Keratinocyte (primary cell): ENCODE data around the gene CACNB4. TPM values are rescaled to one million over a fixed set of nuclear protein-coding genes. Genes with fewer than 3 reads are reported as not detected.
A peak's percentile ranks its signal among the peaks of the same experiment; 100 is the strongest.

Source experiments
- DNase-seq: peaks from one replicate; pipeline ENCODE4 v3.0.0-alpha.2; 2011; ENCODE audit warnings: low read depth, missing footprints, low spot score
- FAIRE-seq: peaks from 2 replicates; lab custom pipeline; 2011; peaks lifted over from hg19 to GRCh38; lab: Jason Lieb, UNC
- H2AFZ ChIP-seq: 2 replicates; pipeline ENCODE4 v1.6.0; 2012; ENCODE audit warnings: low read length, control low read depth, inconsistent platforms; ENCODE audit not compliant: control insufficient read depth
- H3K27ac ChIP-seq: 2 replicates; pipeline ENCODE4 v1.5.1; 2011; ENCODE audit warnings: low read length; ENCODE audit not compliant: control insufficient read depth, insufficient read depth
- H3K27me3 ChIP-seq: 3 replicates; pipeline ENCODE4 v1.6.0; 2011; ENCODE audit warnings: low read length; ENCODE audit not compliant: control insufficient read depth, insufficient read depth; ENCODE audit errors: extremely low read depth
- H3K36me3 ChIP-seq, 2 experiments: 2 replicates in 1 of 2; 3 replicates in 1 of 2; pipeline ENCODE4 v1.5.1; 2011; ENCODE audit warnings: low read length in 2 of 2, mild to moderate bottlenecking in 1 of 2; ENCODE audit not compliant: control insufficient read depth in 2 of 2, insufficient read depth in 2 of 2; ENCODE audit errors: extremely low read depth in 1 of 2
- H3K4me1 ChIP-seq: 3 replicates; pipeline ENCODE4 v1.5.1; 2011; ENCODE audit warnings: low read length; ENCODE audit not compliant: control insufficient read depth, insufficient read depth; ENCODE audit errors: extremely low read depth
- H3K4me2 ChIP-seq: 3 replicates; pipeline ENCODE4 v1.6.0; 2011; ENCODE audit warnings: low read depth, low read length; ENCODE audit not compliant: control insufficient read depth, insufficient read depth; ENCODE audit errors: extremely low read depth
- H3K4me3 ChIP-seq, 3 experiments: fragments of 200-600 bp in 1 of 3; sonication (generic) in 1 of 3; 2 replicates in 2 of 3; 3 replicates in 1 of 3; pipeline ENCODE4 v1.5.1; 2011 to 2016; ENCODE audit warnings: low read length in 3 of 3, mild to moderate bottlenecking in 3 of 3, control low read depth in 2 of 3, inconsistent platforms in 1 of 3, low read depth in 1 of 3, mixed read lengths in 1 of 3, mixed run types in 1 of 3, moderate library complexity in 1 of 3; ENCODE audit not compliant: control insufficient read depth in 2 of 3, insufficient read depth in 2 of 3; ENCODE audit errors: extremely low read depth in 1 of 3
- H3K79me2 ChIP-seq: 2 replicates; pipeline ENCODE4 v1.6.0; 2012; ENCODE audit warnings: low read length; ENCODE audit not compliant: control insufficient read depth, insufficient read depth
- H3K9ac ChIP-seq: 3 replicates; pipeline ENCODE4 v1.6.0; 2011; ENCODE audit warnings: low read length; ENCODE audit not compliant: control insufficient read depth, insufficient read depth; ENCODE audit errors: extremely low read depth
- H3K9me1 ChIP-seq: 3 replicates; pipeline ENCODE4 v1.6.0; 2011; ENCODE audit warnings: low read length; ENCODE audit not compliant: control insufficient read depth, insufficient read depth; ENCODE audit errors: extremely low read depth
- H3K9me3 ChIP-seq: 2 replicates; pipeline ENCODE4 v1.5.1; 2012; ENCODE audit warnings: low read depth, low read length; ENCODE audit not compliant: control insufficient read depth
- H4K20me1 ChIP-seq: 3 replicates; pipeline ENCODE4 v1.6.0; 2011; ENCODE audit warnings: low read length; ENCODE audit not compliant: control insufficient read depth, insufficient read depth; ENCODE audit errors: extremely low read depth
- EZH2 ChIP-seq: IDR thresholded peaks from one replicate; pipeline ENCODE4 v1.6.1; 2012; ENCODE audit warnings: inconsistent platforms, mild to moderate bottlenecking, low read length, moderate library complexity
- dilution Hi-C: fragments of 300-500 bp; cut with MboI; formaldehyde crosslinking; loops from one replicate; pipeline ENCODE4 v1.7.0; 2020; ENCODE audit warnings: low sequenced_read_pairs; ENCODE audit not compliant: extremely low pct_ligation_motif_present
- polyA plus RNA-seq, 5 experiments: library from polyadenylated mRNA; depleted of rRNA in 3 of 5; stranded (reverse) in 3 of 5; stranded (forward) in 1 of 5; unstranded in 1 of 5; fragments of >200 nt; gene quantifications; 1 replicate in 1 of 5; 2 replicates in 3 of 5; 3 replicates in 1 of 5; pipeline versions ENCODE4 v1.2.1 to v1.2.3, GENCODE V29; 2011 to 2012; ENCODE audit warnings: missing spikeins in 2 of 5, low read depth in 1 of 5, low replicate concordance in 1 of 5
- TF ChIP-seq, protein P1 (sequence below), 3 experiments: IDR thresholded peaks in 1 of 3; conservative IDR thresholded peaks in 1 of 3; optimal IDR thresholded peaks in 1 of 3; 2 replicates in 2 of 3; 3 replicates in 1 of 3; pipeline versions ENCODE3 to v1.5.1; 2011; ENCODE audit warnings: low read length in 3 of 3, mild to moderate bottlenecking in 3 of 3, moderate library complexity in 2 of 3, control low read depth in 1 of 3, inconsistent platforms in 1 of 3; ENCODE audit not compliant: insufficient read depth in 2 of 3; ENCODE audit errors: extremely low read depth in 1 of 3

Gene CACNB4
- polyA plus RNA-seq, 1 donor (not counting 4 experiments of a cell fraction or from before 2014, with no cell fraction given): 0.30 TPM

DNA sequence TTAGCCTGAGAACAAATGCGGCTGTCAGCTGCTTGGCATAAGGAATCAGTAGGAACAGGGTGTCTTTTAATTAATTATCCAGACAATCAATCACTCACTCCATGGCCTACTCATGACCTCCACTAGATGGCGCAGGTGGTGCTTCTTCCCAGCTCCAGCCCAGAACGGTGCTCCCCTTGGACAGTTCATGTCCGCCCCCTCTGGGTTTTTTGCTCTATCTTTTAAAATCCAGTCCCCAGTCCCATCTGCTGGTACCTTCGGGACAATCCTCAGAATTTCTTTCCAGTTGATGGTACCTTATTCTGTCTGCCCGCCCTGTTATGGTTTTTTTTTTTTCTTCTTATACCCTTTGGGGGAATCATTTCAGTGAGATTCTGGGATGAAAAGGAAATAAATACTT is 99.8 kb downstream of the CACNB4 start:
- H3K9ac ChIP-seq: no peak overlapping the region
- no peak overlapping the region for H3K27ac ChIP-seq
- no peak overlapping the region for H3K4me3 ChIP-seq
- TF ChIP-seq EZH2: no peak
- TF ChIP-seq, protein P1, sequence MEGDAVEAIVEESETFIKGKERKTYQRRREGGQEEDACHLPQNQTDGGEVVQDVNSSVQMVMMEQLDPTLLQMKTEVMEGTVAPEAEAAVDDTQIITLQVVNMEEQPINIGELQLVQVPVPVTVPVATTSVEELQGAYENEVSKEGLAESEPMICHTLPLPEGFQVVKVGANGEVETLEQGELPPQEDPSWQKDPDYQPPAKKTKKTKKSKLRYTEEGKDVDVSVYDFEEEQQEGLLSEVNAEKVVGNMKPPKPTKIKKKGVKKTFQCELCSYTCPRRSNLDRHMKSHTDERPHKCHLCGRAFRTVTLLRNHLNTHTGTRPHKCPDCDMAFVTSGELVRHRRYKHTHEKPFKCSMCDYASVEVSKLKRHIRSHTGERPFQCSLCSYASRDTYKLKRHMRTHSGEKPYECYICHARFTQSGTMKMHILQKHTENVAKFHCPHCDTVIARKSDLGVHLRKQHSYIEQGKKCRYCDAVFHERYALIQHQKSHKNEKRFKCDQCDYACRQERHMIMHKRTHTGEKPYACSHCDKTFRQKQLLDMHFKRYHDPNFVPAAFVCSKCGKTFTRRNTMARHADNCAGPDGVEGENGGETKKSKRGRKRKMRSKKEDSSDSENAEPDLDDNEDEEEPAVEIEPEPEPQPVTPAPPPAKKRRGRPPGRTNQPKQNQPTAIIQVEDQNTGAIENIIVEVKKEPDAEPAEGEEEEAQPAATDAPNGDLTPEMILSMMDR (optimal IDR thresholded peaks at IDR 0.05 in 1 of 3, IDR thresholded peaks at IDR 0.05 in 1 of 3, conservative IDR thresholded peaks at IDR 0.05 in 1 of 3; ENCODE audit: extremely low read depth in 1 of 3, insufficient read depth in 2 of 3, low read length in 3 of 3): peak; percentile 86 to 88 (median 87)
- H3K4me1 ChIP-seq: no peaks in the 10 kb centered on the region
- no peaks in the 10 kb centered on the region for H3K27me3 ChIP-seq
- no peak for FAIRE-seq
- dilution Hi-C loops: no loop called here
- H3K9me3 ChIP-seq: no peaks in the 10 kb centered on the region
- H3K9me1 ChIP-seq: no peaks in the 10 kb centered on the region
- no peak overlapping the region for H3K4me2 ChIP-seq
- no peaks in the 10 kb centered on the region for H3K36me3 ChIP-seq
- no peaks in the 10 kb centered on the region for H3K79me2 ChIP-seq
- peak; percentile 7 for DNase-seq
- H2AFZ ChIP-seq: no peak overlapping the region
- no peaks in the 10 kb centered on the region for H4K20me1 ChIP-seq

DNA sequence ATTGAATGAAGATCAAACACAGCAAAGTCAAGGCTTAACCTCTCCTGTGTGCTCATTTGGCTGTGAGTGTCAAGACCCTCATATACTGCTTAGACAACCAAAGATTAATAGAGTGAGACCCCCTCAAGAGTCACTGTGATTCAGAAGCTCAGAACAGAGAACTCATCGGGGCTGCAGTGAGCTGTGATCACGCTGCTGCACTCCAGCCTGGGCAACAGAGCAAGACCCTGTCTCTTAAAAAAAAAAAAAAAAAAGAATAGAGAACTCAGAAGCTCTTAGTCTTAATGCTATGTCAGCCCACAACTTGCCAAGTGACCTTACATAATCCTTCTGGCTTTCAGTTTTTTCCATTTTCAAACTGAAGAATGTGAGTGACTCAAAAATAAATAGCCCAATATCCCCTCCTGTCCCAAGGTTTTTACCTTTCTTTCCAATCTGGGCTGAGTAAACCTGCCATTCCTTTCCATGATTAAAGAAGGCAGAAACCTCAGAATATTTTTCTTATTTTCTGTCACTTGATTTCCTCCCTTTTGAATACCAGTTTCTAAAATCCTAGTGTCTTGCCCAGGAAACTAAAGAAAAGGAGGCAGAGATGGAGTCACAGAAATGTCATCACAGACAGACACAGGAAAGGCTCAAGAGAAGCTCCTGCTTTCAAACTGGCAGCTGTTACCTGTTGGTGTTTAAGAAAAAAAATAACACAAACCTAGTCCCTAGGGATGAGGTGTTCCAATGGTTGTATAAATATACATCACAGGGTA is 102.4 kb downstream of the CACNB4 start:
- Histone ChIP-seq H3K27me3 (no peaks in the 10 kb centered on the region), H4K20me1 (no peaks in the 10 kb centered on the region), H3K4me3 (no peak overlapping the region), H3K79me2 (no peaks in the 10 kb centered on the region), H3K27ac (no peak overlapping the region), H2AFZ (no peak overlapping the region), H3K9me3 (no peaks in the 10 kb centered on the region), H3K4me2 (no peak overlapping the region), H3K9ac (no peak overlapping the region), H3K4me1 (no peaks in the 10 kb centered on the region), H3K36me3 (no peaks in the 10 kb centered on the region), H3K9me1 (no peaks in the 10 kb centered on the region)
- DNase-seq: no peak
- no peak for FAIRE-seq
- dilution Hi-C loops: no loop called here
- TF ChIP-seq, protein P1 (optimal IDR thresholded peaks at IDR 0.05 in 1 of 3, IDR thresholded peaks at IDR 0.05 in 1 of 3, conservative IDR thresholded peaks at IDR 0.05 in 1 of 3; ENCODE audit: extremely low read depth in 1 of 3, insufficient read depth in 2 of 3, low read length in 3 of 3): no peak
- TF ChIP-seq EZH2: no peak
